Trophoblast cell (in vitro differentiated cells and primary cell): ENCODE results near the gene KIF1A.

Experiments
- DNase-seq, 2 donors: peaks; one replicate each; pipeline ENCODE4 v3.0.0-alpha.2; 2016
- H2AFZ ChIP-seq: 2 replicates; pipeline ENCODE4 v1.6.1; 2013; ENCODE audit warnings: low read length, moderate library complexity, mild to moderate bottlenecking; ENCODE audit not compliant: insufficient read depth, poor library complexity
- H2AK5ac ChIP-seq: 2 replicates; pipeline ENCODE4 v1.6.1; 2013; ENCODE audit warnings: mild to moderate bottlenecking, low read length
- H2BK120ac ChIP-seq: 2 replicates; pipeline ENCODE4 v1.6.1; 2013; ENCODE audit warnings: low read length, mild to moderate bottlenecking, moderate library complexity; ENCODE audit not compliant: insufficient read depth, poor library complexity
- H2BK12ac ChIP-seq: 2 replicates; pipeline ENCODE4 v1.6.1; 2013; ENCODE audit warnings: mild to moderate bottlenecking, low read length, moderate library complexity
- H2BK5ac ChIP-seq: 2 replicates; pipeline ENCODE4 v1.6.1; 2013; ENCODE audit warnings: low read length, low read depth, moderate library complexity, mild to moderate bottlenecking; ENCODE audit not compliant: poor library complexity
- H3K14ac ChIP-seq: 2 replicates; pipeline ENCODE4 v1.6.1; 2013; ENCODE audit warnings: mild to moderate bottlenecking, low read length
- H3K18ac ChIP-seq: 2 replicates; pipeline ENCODE4 v1.6.1; 2013; ENCODE audit warnings: mild to moderate bottlenecking, low read length
- H3K23ac ChIP-seq: 2 replicates; pipeline ENCODE4 v1.6.1; 2013; ENCODE audit warnings: low read length
- H3K27ac ChIP-seq: 2 replicates; pipeline ENCODE4 v1.5.1; 2013; ENCODE audit warnings: low read depth, mild to moderate bottlenecking, inconsistent platforms, low read length, moderate library complexity
- H3K27me3 ChIP-seq: 2 replicates; pipeline ENCODE4 v1.6.1; 2013; ENCODE audit warnings: inconsistent platforms, mild to moderate bottlenecking, low read length, moderate library complexity; ENCODE audit not compliant: insufficient read depth
- H3K36me3 ChIP-seq, 2 experiments: 1 replicate in 1 of 2; 2 replicates in 1 of 2; pipeline ENCODE4 v1.6.1; 2013; ENCODE audit warnings: low read length in 2 of 2, mild to moderate bottlenecking in 2 of 2, moderate library complexity in 1 of 2; ENCODE audit not compliant: insufficient read depth in 2 of 2, control insufficient read depth in 1 of 2
- H3K4ac ChIP-seq: 2 replicates; pipeline ENCODE4 v1.6.1; 2013; ENCODE audit warnings: low read depth, mild to moderate bottlenecking, low read length, moderate library complexity
- H3K4me1 ChIP-seq, 2 experiments: 1 replicate in 1 of 2; 2 replicates in 1 of 2; pipeline ENCODE4 v1.6.1; 2013; ENCODE audit warnings: low read length in 2 of 2, mild to moderate bottlenecking in 2 of 2, moderate library complexity in 1 of 2; ENCODE audit not compliant: insufficient read depth in 2 of 2, control insufficient read depth in 1 of 2
- H3K4me2 ChIP-seq: 2 replicates; pipeline ENCODE4 v1.6.1; 2013; ENCODE audit warnings: inconsistent platforms, mild to moderate bottlenecking, low read length, moderate library complexity
- H3K4me3 ChIP-seq: 2 replicates; pipeline ENCODE4 v1.5.1; 2013; ENCODE audit warnings: mild to moderate bottlenecking, low read depth, low read length, inconsistent platforms
- H3K79me1 ChIP-seq: one replicate; pipeline ENCODE4 v1.6.1; 2013; ENCODE audit warnings: low read length
- H3K79me2 ChIP-seq: 2 replicates; pipeline ENCODE4 v1.6.1; 2013; ENCODE audit warnings: low read length, mild to moderate bottlenecking; ENCODE audit not compliant: control insufficient read depth, insufficient read depth, poor library complexity
- H3K9ac ChIP-seq: 2 replicates; pipeline ENCODE4 v1.6.1; 2013; ENCODE audit warnings: mild to moderate bottlenecking, low read length
- H3K9me3 ChIP-seq: 2 replicates; pipeline ENCODE4 v1.6.1; 2013; ENCODE audit warnings: low read depth, mild to moderate bottlenecking, control low read depth, inconsistent platforms, low read length; ENCODE audit not compliant: insufficient read depth
- H4K12ac ChIP-seq: 2 replicates; pipeline ENCODE4 v1.6.1; 2013; ENCODE audit warnings: low read depth, mild to moderate bottlenecking, low read length, moderate library complexity
- H4K8ac ChIP-seq: 2 replicates; pipeline ENCODE4 v1.6.1; 2013; ENCODE audit warnings: low read depth, mild to moderate bottlenecking, low read length, moderate library complexity
- H4K91ac ChIP-seq: one replicate; pipeline ENCODE4 v1.6.1; 2013; ENCODE audit warnings: low read depth, mild to moderate bottlenecking, low read length, moderate library complexity
- WGBS: extraction: QIAGEN DNeasy Blood & Tissue Kit; methylation state at CpG from one replicate; pipeline ENCODE4 v1.1.7; 2013; ENCODE audit warnings: missing lambda C conversion rate; ENCODE audit not compliant: insufficient read length, insufficient coverage; ENCODE audit errors: extremely low coverage; 5-methylcytosine and 5-hydroxymethylcytosine counted together

KIF1A gene

DNA sequence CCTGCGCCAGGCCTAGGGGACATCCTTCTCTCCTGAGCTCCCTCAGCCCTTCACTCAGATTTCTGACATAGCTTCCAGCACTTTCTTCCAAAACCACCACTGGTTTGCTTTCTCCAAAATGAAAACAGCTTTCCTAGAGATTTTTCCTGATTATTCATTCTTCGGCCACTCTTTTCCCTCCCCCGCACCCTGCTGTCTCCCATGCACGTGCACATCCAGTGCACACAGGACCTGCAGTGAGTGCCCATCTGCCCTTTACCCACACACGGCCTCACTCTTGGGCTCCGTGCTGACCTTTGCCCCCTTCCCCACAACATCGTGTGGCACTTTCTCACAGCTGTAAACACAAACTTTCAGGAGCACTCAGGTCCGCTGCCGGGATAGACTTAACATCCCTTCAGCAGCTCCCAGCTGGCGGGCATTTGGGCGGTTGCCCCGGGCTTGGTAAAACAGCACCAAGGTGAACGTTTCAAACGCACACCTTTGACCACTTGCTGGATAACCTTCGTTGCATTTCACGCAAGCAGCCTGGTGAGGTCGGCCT, 25.8 kb downstream of the KIF1A start:
- H3K4me2 ChIP-seq, result no peak overlapping the region
- H4K12ac ChIP-seq, result no peak overlapping the region
- H3K36me3 ChIP-seq, result no peaks in the 10 kb centered on the region
- H2AK5ac ChIP-seq, result no peak overlapping the region
- H3K14ac ChIP-seq, result no peak overlapping the region
- H3K4me3 ChIP-seq, result no peak overlapping the region
- H2BK5ac ChIP-seq, result no peak overlapping the region
- no peak overlapping the region for H3K27ac ChIP-seq
- no peak overlapping the region for H3K4ac ChIP-seq
- H2BK12ac ChIP-seq, result no peak overlapping the region
- no peak overlapping the region for H3K23ac ChIP-seq
- no peaks in the 10 kb centered on the region for H3K9me3 ChIP-seq
- no peak for DNase-seq
- H3K27me3 ChIP-seq, result no peaks in the 10 kb centered on the region
- no peak overlapping the region for H3K9ac ChIP-seq
- WGBS, result no CpG with 5 or more reads among the region's 17 CpGs
- H3K18ac ChIP-seq, result no peak overlapping the region
- no peak overlapping the region for H4K91ac ChIP-seq
- H3K79me2 ChIP-seq, result no peaks in the 10 kb centered on the region
- H2BK120ac ChIP-seq, result no peak overlapping the region
- H2AFZ ChIP-seq, result no peak overlapping the region
- H3K79me1 ChIP-seq, result no peaks in the 10 kb centered on the region
- no peak overlapping the region for H4K8ac ChIP-seq
- H3K4me1 ChIP-seq, result peaks cover 0 to 2% of the 10 kb centered on the region in 2 experiments

DNA sequence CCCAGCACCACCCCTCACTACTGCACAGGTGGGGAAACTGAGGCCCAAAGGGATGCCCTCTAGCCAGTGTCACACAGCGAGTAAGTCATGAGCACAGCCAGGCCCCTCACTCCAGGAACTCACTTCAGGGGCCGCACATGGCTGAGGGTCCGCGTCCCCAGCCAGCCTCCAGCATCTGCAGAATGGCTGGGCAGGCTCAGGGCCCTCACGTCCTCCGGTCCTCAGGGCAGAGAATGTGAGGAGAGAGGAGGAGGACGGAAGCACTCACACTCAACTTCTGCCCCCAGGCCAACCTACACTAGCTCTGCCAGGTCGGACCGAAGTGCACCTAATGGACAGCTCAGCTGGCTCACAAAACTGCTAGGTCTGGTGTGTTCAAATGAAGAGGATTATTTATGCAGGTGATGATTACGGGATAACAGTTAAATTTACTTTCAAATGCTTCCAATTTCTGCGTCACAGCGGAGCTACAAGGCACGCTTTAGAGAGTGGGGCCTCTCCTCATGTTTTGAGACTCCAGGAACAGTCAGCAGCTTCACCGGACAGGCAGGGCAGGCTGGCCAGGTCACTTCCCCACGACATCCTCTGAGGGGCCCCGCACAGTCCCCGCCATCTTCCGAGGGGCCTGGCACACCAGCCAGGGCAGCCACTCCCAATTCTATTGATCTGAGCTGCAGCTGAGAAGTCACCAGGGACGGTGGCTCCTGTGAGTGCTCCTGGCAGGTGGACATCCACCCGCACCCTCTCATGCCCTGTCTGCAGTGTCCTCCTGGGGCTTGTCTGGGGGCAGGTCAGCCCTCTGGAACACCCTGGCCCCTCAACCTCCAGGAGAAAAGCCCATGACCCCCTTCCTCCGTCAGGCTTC, 26.5 kb downstream of the KIF1A start:
- H2AK5ac ChIP-seq, result no peak overlapping the region

DNA sequence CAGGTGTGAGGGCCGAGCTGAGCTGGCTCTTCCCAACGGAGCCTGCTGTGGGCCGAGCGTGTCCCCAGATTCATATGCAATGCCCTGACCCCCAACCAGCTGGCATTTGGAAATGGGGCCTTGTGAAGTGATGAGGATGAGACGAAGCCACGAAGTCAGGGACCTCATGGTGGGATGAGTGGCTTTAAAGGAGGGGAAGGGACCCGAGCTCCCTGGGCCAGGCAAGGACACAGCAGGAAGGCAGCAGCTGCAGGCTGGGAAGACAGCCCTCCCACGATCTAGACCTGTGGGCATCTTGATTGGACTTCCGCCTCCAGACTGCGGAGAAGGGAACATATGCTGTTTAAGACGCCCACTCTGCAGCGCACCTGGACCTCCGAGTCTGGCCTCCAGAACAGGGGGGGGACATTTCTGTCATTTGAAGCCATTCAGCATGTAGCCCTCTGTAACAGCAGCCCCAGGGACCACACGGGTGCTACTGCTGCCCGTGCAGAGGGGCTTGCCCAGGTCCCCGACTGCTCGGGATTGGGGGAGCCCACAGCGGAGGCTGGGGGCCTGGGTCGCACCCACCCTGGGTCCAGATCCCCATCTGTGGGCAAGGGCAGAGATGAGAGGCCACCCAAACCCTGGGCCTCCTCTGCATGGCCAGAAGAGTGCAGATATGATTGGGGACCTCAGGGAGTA, 27.2 kb downstream of the KIF1A start:
- H2BK5ac ChIP-seq, result no peak overlapping the region
- no peaks in the 10 kb centered on the region for H3K36me3 ChIP-seq
- no peak overlapping the region for H3K4me2 ChIP-seq
- H4K91ac ChIP-seq, result no peak overlapping the region
- no peaks in the 10 kb centered on the region for H3K79me1 ChIP-seq
- H3K27me3 ChIP-seq, result no peaks in the 10 kb centered on the region
- WGBS, result no CpG with 5 or more reads among the region's 19 CpGs
- no peak overlapping the region for H3K27ac ChIP-seq
- H3K9me3 ChIP-seq, result no peaks in the 10 kb centered on the region
- no peaks in the 10 kb centered on the region for H3K79me2 ChIP-seq
- no peak for DNase-seq
- no peak overlapping the region for H3K4me3 ChIP-seq
- no peak overlapping the region for H3K4ac ChIP-seq
- H2BK12ac ChIP-seq, result no peak overlapping the region
- no peak overlapping the region for H4K12ac ChIP-seq
- no peak overlapping the region for H3K9ac ChIP-seq
- no peak overlapping the region for H2BK120ac ChIP-seq
- no peak overlapping the region for H2AK5ac ChIP-seq
- H3K4me1 ChIP-seq, result peaks cover 0 to 2% of the 10 kb centered on the region in 2 experiments
- H3K18ac ChIP-seq, result no peak overlapping the region
- H4K8ac ChIP-seq, result no peak overlapping the region
- H2AFZ ChIP-seq, result no peak overlapping the region
- H3K23ac ChIP-seq, result no peak overlapping the region
- H3K14ac ChIP-seq, result no peak overlapping the region

More for the DNA sequence above, 26.5 kb downstream of the KIF1A start:
- no peaks in the 10 kb centered on the region for H3K79me1 ChIP-seq
- H3K4me2 ChIP-seq, result no peak overlapping the region
- H4K12ac ChIP-seq, result no peak overlapping the region
- no peak overlapping the region for H3K9ac ChIP-seq
- H3K4me3 ChIP-seq, result no peak overlapping the region
- H4K8ac ChIP-seq, result no peak overlapping the region
- H2BK12ac ChIP-seq, result no peak overlapping the region
- WGBS, result no CpG with 5 or more reads among the region's 21 CpGs
- no peak overlapping the region for H3K23ac ChIP-seq
- H3K27me3 ChIP-seq, result no peaks in the 10 kb centered on the region
- H3K27ac ChIP-seq, result no peak overlapping the region
- no peak overlapping the region for H2AFZ ChIP-seq
- no peaks in the 10 kb centered on the region for H3K36me3 ChIP-seq
- H4K91ac ChIP-seq, result no peak overlapping the region
- H3K18ac ChIP-seq, result no peak overlapping the region
- no peak overlapping the region for H3K14ac ChIP-seq
- H2BK120ac ChIP-seq, result no peak overlapping the region
- H3K4me1 ChIP-seq, result peaks cover 0 to 2% of the 10 kb centered on the region in 2 experiments
- no peak for DNase-seq
- H3K4ac ChIP-seq, result no peak overlapping the region
- no peaks in the 10 kb centered on the region for H3K9me3 ChIP-seq
- no peak overlapping the region for H2BK5ac ChIP-seq
- H3K79me2 ChIP-seq, result no peaks in the 10 kb centered on the region

DNA sequence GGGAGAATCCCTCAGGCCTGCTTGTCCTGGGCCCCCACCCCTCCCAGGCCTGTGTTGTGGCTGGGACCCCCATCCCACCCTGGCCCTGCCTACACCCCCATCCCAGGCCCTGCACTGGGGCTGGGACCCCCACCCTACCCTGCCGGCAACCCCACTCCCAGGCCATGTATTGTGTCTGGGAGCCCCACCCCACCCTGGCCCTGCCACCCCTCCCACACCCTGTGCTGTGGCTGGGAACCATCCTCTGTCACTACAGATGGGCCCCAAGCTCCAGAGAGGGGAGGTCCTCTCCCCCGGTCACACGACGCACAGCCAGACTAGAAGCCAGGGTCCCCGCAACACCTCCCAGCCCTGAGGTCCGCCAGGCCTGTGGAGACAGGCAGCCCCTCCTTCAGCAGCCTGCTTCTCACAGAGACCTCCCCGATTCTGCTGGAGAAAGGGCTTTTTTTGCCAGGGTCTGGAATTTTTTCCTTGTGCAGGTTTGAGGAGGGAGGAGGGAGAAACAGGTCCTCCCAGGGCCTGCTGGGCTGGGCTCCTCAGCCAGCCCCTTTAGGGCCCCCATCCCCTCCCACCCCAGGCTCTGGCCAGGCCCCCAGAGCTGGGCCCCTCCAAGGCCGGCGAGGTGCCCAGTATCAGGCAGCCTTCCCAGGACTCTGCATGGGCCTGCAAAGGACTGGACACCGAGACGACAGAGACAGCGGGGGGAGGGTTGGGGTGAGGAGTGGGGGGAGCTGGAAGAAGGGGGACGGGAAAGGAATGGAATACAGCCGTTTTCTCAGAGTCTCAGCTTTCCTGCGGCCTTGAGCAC, 28.0 kb downstream of the KIF1A start:
- Histone ChIP-seq H3K14ac (no peak overlapping the region), H3K18ac (no peak overlapping the region), H3K23ac (no peak overlapping the region), H2AFZ (no peak overlapping the region), H4K12ac (no peak overlapping the region), H3K4me3 (no peak overlapping the region), H3K9ac (no peak overlapping the region), H3K4me1 (peaks cover 0 to 2% of the 10 kb centered on the region in 2 experiments), H4K91ac (no peak overlapping the region), H3K4ac (no peak overlapping the region), H3K79me1 (no peaks in the 10 kb centered on the region), H4K8ac (no peak overlapping the region), H3K36me3 (no peaks in the 10 kb centered on the region), H3K79me2 (no peaks in the 10 kb centered on the region), H2BK12ac (no peak overlapping the region), H3K27ac (no peak overlapping the region), H3K9me3 (no peaks in the 10 kb centered on the region), H2AK5ac (no peak overlapping the region), H2BK120ac (no peak overlapping the region), H3K27me3 (no peaks in the 10 kb centered on the region), H3K4me2 (no peak overlapping the region), H2BK5ac (no peak overlapping the region)
- no CpG with 5 or more reads among the region's 15 CpGs for WGBS
- no peak for DNase-seq
